Natural killer cell (primary cell): ENCODE data around the gene TXLNA. TPM values are rescaled to one million over a fixed set of nuclear protein-coding genes. Genes with fewer than 3 reads are reported as not detected.
"Not testable (repeated sequence)": the region's sequence is repeated elsewhere in the genome, so short reads cannot be mapped to it uniquely, and the experiment has no call there.

ENCODE experiments used
- ATAC-seq, 3 donors: fragments of 150-1000 bp in 2 of 3; fragments of 200-7000 bp in 1 of 3; cut with Tn5 transposase; 1 replicate in 1 of 3; 2 replicates in 2 of 3; pipeline ENCODE4 v1.10.0; 2021; ENCODE audit warnings: mild to moderate bottlenecking in 2 of 3, moderate library complexity in 2 of 3
- DNase-seq, 2 donors: peaks; one replicate each; pipeline versions ENCODE4 v3.0.0 to v3.0.0-alpha.2; 2013 to 2021; ENCODE audit warnings: mixed read lengths in 1 of 2
- H3K27ac ChIP-seq: one replicate; pipeline ENCODE4 v1.5.1; 2013; ENCODE audit warnings: mild to moderate bottlenecking, low read length
- H3K27me3 ChIP-seq: one replicate; pipeline ENCODE4 v1.6.1; 2013; ENCODE audit warnings: low read length; ENCODE audit not compliant: control insufficient read depth, insufficient read depth
- H3K36me3 ChIP-seq: one replicate; pipeline ENCODE4 v1.6.1; 2013; ENCODE audit warnings: low read length; ENCODE audit not compliant: control insufficient read depth, insufficient read depth
- H3K4me1 ChIP-seq: one replicate; pipeline ENCODE4 v1.6.1; 2013; ENCODE audit warnings: low read length; ENCODE audit not compliant: control insufficient read depth, insufficient read depth
- H3K4me3 ChIP-seq: one replicate; pipeline ENCODE4 v1.5.1; 2013; ENCODE audit warnings: low read length
- H3K9me3 ChIP-seq: one replicate; pipeline ENCODE4 v1.6.1; 2013; ENCODE audit warnings: low read length; ENCODE audit not compliant: control insufficient read depth, insufficient read depth
- H3K27ac Mint-ChIP-seq, 2 donors: one replicate each; pipeline ENCODE4 v1.8.0; 2022; ENCODE audit warnings: mild to moderate bottlenecking in 2 of 2, mixed read lengths in 2 of 2, moderate library complexity in 1 of 2
- H3K27me3 Mint-ChIP-seq, 2 donors: one replicate each; pipeline ENCODE4 v1.8.0; 2022; ENCODE audit warnings: low read depth in 2 of 2, mixed read lengths in 2 of 2
- H3K36me3 Mint-ChIP-seq: one replicate; pipeline ENCODE4 v1.8.0; 2022; ENCODE audit warnings: mixed read lengths
- H3K4me1 Mint-ChIP-seq, 2 donors: one replicate each; pipeline ENCODE4 v1.8.0; 2022; ENCODE audit warnings: mixed read lengths in 2 of 2
- H3K4me3 Mint-ChIP-seq: one replicate; pipeline ENCODE4 v1.8.0; 2022; ENCODE audit warnings: mild to moderate bottlenecking, moderate library complexity, mixed read lengths
- H3K9me3 Mint-ChIP-seq, 2 donors: one replicate each; pipeline ENCODE4 v1.8.0; 2022; ENCODE audit warnings: mixed read lengths in 2 of 2
- CTCF ChIP-seq: fragments of 200-600 bp; IDR thresholded peaks from one replicate; pipeline ENCODE4 v1.8.0; 2022; ENCODE audit warnings: antibody characterized with exemption
- WGBS: methylation state at CpG from one replicate; pipeline ENCODE4 v1.1.7; 2013; ENCODE audit warnings: missing lambda C conversion rate; ENCODE audit not compliant: insufficient coverage; 5-methylcytosine and 5-hydroxymethylcytosine counted together
- intact Hi-C: fragments of 100-400 bp; cut with micrococcal nuclease; formaldehyde crosslinking; loops from one replicate; pipeline ENCODE4 v1.14.2; 2022
- total RNA-seq, 4 donors: library from RNA; stranded (reverse); fragments of 120-200 nt in 1 of 4; gene quantifications; one replicate each; pipeline versions ENCODE4 v1.2.3 to v1.2.4, GENCODE V29; 2013 to 2022

The TXLNA gene
- total RNA-seq, 3 donors from 2014 or later (not counting 1 experiment from before 2014, with no cell fraction given), result 26.0 to 36.0 (median 33.3) TPM

- intact Hi-C loops, result no loop called here
- TF ChIP-seq CTCF, result no peak
- DNase-seq (no peak), ATAC-seq (no peak)
- Histone ChIP-seq H3K4me1 (no peaks in the 10 kb centered on the region), H3K9me3 (peaks cover under 1% of the 10 kb centered on the region), H3K27me3 (no peaks in the 10 kb centered on the region), H3K4me3 (no peak overlapping the region), H3K27ac (no peak overlapping the region), H3K36me3 (no peaks in the 10 kb centered on the region)
- H3K4me3 Mint-ChIP-seq, result no peak overlapping the region
- H3K9me3 Mint-ChIP-seq, result no peaks in the 10 kb centered on the region
- H3K27me3 Mint-ChIP-seq, result no peaks in the 10 kb centered on the region
- H3K4me1 Mint-ChIP-seq, result peaks cover 47 to 56% of the 10 kb centered on the region in 2 donors
- no peaks in the 10 kb centered on the region for H3K36me3 Mint-ChIP-seq
- H3K27ac Mint-ChIP-seq, result peak overlapping the region in 1 of 2 donors; percentile 19
- WGBS, result 93% methylated on average over 4 of the region's 6 CpGs
These were observed 36.8 kb upstream of the TXLNA start for GRCh38 chr1:32142446-32143301.

- H3K36me3 ChIP-seq, H3K27me3 Mint-ChIP-seq, H3K4me3 Mint-ChIP-seq, H3K9me3 ChIP-seq, DNase-seq, H3K4me1 ChIP-seq, H3K4me3 ChIP-seq, H3K36me3 Mint-ChIP-seq, H3K9me3 Mint-ChIP-seq, intact Hi-C loops, H3K27ac ChIP-seq, ATAC-seq, H3K27me3 ChIP-seq: not testable (repeated sequence)
- Mint-ChIP-seq H3K27ac (peak overlapping the region in 1 of 2 donors; percentile 35), H3K4me1 (peaks cover 41 to 50% of the 10 kb centered on the region in 2 donors)
- WGBS, result no CpG with 5 or more reads among the region's 4 CpGs
These were observed 36.2 kb upstream of the TXLNA start for GRCh38 chr1:32143302-32143695.

GRCh38 chr1:32144033-32144432 is 35.4 kb upstream of the TXLNA start:
- H3K4me1 Mint-ChIP-seq, result peaks cover 34 to 42% of the 10 kb centered on the region in 2 donors
- H3K27ac ChIP-seq, result no peak overlapping the region

DNA sequence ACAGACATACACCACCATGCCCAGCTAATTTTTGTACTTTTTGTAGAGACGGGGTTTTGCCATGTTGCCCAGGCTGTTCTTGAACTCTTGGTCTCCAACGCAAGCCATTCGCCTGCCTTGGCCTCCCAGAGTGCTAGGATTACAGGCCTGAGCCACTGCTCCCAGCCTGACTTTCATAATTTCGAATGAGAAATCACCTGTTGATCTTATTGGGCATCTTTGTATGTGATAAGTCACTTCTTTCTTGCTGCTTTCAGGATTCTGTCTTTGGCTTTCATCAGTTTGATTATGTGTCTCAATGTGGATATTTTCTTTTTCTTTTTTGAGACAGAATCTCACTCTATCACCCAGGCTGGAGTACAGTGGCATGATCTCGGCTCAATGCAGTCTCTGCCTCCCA is 31.7 kb upstream of the TXLNA start:
- H3K36me3 Mint-ChIP-seq, H3K9me3 Mint-ChIP-seq, H3K4me3 Mint-ChIP-seq, H3K27me3 Mint-ChIP-seq, H3K4me3 ChIP-seq, intact Hi-C loops, DNase-seq, H3K27me3 ChIP-seq, H3K27ac ChIP-seq, ATAC-seq, H3K4me1 ChIP-seq, H3K36me3 ChIP-seq: not testable (repeated sequence)
- Mint-ChIP-seq H3K4me1 (peaks cover 22 to 28% of the 10 kb centered on the region in 2 donors), H3K27ac (peak overlapping the region in 1 of 2 donors; percentile 43)
- H3K9me3 ChIP-seq, result peaks cover 12% of the 10 kb centered on the region
- WGBS, result 98% methylated on average over 5 of the region's 5 CpGs

More at GRCh38 chr1:32144033-32144432, 35.4 kb upstream of the TXLNA start:
- Mint-ChIP-seq H3K4me3 (no peak overlapping the region), H3K27ac (peak overlapping the region in 1 of 2 donors; percentile 35), H3K27me3 (no peaks in the 10 kb centered on the region), H3K36me3 (peaks cover 5% of the 10 kb centered on the region), H3K9me3 (peaks cover 2 to 3% of the 10 kb centered on the region in 2 donors)
- H3K36me3 ChIP-seq, result peaks cover 4% of the 10 kb centered on the region
- H3K4me1 ChIP-seq, result no peaks in the 10 kb centered on the region
- intact Hi-C loops, result no loop called here
- no peak for ATAC-seq
- no peak for DNase-seq
- no peaks in the 10 kb centered on the region for H3K27me3 ChIP-seq
- no peak overlapping the region for H3K4me3 ChIP-seq
- TF ChIP-seq CTCF, result no peak
- peaks cover 12% of the 10 kb centered on the region for H3K9me3 ChIP-seq
- WGBS, result 100% methylated on average over 2 of the region's 3 CpGs
